GM18868 (cell line): ENCODE measurements around the gene SRRM5.
"Not testable (repeated sequence)": the region's sequence is repeated elsewhere in the genome, so short reads cannot be mapped to it uniquely, and the experiment has no call there.

Source experiments
- ATAC-seq: cut with Tn5 transposase; IDR thresholded peaks from one replicate; pipeline ENCODE4 v1.9.1; 2021; ENCODE audit warnings: mild to moderate bottlenecking, moderate library complexity; ENCODE audit not compliant: unreplicated experiment

SRRM5 gene

DNA sequence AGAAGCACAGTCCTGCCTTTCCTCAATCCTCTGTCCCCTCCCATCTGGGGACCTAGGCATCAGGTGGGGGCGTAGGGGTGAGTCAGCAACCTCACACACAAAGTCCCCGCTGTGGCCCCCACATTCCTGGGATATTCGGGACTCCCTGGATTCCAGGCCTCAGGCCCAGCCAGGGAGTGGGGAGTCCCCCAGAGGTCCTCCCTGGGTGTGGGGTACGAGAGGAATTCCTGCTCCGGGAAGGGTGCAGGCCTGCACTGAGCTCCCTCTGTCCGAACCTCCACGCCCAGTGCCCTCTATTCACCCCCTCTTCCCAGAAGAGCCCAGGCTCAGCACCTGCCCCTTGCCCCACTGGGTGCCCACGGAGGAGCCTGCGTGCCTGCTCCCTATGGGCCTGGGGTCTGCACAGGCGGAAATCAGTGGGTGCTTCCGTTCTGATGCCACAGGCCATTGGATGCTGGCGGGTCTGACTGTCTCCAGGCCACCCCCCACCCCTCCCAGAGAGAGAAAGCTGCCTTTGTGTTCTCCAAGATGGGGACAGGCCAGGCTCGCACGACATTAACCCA lies 24.3 kb downstream of the SRRM5 start:
- no peak for ATAC-seq

DNA sequence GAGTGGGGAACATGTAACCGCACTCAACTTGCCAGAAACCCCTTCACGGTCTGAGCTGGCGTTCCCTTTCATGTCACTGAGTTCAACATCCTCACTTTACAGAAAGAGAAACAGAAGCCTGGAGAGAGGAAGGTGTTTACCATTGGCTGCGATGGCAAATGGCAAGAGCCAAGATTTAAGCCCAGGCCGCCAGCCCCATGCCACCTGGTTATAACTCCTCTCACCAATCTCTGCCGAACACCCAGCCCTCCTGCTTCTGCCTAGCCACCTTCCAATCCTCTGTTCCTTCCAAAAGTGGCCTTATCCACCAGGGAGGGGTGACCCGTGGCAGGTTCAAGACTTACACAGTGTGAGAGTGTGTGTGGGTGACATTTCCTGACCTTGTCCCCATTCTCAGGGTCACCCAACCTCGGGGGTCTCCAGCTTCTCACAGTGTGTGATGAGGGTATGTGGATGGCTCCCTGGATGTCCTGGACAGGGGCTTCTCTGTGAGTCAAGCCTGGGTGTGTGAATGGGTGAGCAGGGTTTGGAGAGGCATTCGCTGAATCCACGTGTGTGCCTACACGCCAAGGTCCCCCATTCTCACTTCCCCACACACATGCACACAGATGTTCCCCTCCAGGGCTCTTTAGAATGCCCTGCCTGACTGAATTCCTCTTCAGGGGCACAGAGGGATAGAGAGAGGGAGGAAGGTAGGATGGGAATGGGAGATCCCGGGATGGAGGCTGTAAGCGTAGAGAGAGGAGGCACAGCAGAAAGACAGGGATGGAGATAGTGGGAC lies 26.5 kb downstream of the SRRM5 start:
- ATAC-seq = no peak

DNA sequence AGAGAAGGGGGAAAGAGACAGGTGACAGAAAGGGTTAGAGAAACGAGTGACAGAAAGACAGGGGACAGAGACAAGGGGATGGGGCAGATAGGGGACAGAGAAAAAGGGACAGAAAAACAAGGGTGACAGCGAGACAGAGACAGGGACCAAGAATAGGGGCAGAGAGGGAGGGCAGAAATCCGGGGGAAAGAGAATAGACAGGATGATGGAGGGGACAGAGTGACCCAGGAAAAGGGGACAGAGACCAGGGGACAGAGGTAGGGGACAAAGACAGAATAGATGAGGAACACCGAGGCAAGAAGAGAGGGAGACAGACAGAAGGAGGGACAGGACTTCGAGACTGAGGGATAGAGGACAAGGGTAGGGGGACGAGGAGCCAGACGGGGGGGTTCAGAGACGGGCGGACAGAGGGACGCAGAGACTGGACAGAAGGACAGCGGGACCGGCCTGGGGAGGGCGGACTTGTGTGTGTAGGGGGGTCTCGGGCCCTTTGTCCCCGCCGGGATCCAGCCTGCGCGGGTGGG lies 27.2 kb downstream of the SRRM5 start:
- ATAC-seq = no peak

DNA sequence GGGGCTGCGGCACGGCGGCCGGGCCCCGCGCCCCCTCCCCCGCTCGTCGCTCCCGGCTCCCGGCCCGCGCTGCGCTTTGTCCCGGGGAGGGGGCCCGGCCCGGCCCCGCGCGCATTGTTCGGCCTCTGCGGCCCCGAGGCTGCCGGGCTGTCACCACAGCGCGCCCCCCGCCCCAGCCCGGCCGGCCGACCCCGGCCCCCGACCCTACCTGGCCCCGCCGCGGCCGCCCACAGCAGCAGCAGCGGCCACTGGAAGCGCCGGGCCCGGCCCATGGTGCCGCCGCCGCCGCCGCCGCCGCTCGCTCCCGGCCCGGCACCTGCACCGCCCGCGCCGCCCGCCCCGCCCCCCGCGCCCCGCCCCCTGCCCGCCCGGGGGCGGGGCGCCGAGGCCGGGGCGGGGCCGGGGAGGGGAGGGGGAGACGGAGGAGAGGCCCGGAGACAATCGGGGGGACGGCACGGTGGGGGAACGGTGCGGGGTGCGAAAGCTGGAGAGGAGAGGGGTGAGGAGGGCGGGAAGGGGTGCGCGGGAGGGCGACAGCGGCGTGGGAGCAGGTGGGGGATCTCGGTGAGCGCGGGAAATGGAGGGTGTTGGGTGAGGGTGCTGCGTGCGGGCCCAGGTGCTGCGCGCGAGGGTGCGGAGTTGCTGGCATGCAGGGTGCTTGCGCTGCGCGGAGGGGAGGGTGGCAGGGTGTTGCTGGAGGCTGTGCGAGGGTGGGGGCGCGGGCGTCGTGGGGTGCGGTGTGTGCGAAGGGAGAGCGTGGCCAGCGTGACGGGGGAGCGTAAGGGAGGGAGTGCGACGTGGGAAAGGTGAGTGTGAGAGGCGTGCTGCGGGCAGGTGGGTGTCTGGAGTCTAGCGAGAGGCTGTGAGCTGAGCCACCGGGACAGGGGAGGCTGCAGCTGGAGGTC lies 27.9 kb downstream of the SRRM5 start, which contains the start of gene CADM4:
TSS of gene CADM4 (minus strand) at position 332 of the 905 bp plus-strand sequence. CDS start at position 272, 60 bp downstream.
- ATAC-seq = no peak

- ATAC-seq = no peak
Observed at GRCh38 chr19:43640424-43640757, 28.5 kb downstream of the SRRM5 start.

GRCh38 chr19:43641333-43641732 lies 29.4 kb downstream of the SRRM5 start:
- ATAC-seq = no peak

- ATAC-seq = no peak
Observed at GRCh38 chr19:43642531-43642930, 30.6 kb downstream of the SRRM5 start.

DNA sequence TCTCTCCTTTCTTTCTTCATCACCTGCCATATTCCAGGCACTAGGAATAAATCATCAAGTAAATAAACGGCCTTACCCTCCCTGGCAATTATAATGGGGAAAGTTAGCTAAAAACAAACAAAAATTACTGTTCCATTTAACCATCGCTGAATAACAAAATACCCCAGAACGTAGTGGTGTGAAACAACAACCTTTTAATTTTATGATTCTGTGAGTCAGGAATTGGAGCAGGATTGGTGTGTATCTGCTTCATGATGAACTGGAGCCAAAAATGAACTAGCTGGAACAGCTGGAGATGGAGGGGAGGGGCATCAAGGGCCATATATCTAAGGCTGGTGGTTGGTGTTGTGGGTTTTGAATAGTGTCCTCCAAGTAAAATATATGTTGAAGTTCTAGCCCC lies 31.4 kb downstream of the SRRM5 start:
- ATAC-seq = no peak

- no peak for ATAC-seq
Observed at GRCh38 chr19:43644181-43644580, 32.3 kb downstream of the SRRM5 start.

DNA sequence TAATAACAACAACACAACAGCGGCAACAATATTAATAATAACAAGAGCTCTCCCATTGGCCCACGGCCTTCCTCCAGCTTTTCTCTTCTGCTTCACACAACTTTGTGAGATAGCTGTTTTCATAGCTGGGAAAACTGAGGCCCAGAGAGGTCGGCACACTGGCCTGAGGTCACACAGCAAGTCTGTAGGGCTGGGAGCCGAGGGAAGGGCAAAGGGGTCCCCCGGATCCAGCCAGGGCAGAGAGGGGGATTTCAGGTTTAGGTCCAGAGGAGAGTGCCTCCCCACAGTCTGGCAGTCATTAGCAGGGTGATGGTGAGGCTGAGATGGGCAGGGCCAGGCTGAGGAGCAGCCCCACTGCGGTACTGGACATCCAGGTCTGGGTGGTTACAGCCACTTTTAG lies 36.7 kb downstream of the SRRM5 start:
- no peak for ATAC-seq

- ATAC-seq = no peak
Observed at GRCh38 chr19:43649514-43649913, 37.6 kb downstream of the SRRM5 start.

GRCh38 chr19:43650276-43650675 lies 38.4 kb downstream of the SRRM5 start:
- not testable (repeated sequence) for ATAC-seq

DNA sequence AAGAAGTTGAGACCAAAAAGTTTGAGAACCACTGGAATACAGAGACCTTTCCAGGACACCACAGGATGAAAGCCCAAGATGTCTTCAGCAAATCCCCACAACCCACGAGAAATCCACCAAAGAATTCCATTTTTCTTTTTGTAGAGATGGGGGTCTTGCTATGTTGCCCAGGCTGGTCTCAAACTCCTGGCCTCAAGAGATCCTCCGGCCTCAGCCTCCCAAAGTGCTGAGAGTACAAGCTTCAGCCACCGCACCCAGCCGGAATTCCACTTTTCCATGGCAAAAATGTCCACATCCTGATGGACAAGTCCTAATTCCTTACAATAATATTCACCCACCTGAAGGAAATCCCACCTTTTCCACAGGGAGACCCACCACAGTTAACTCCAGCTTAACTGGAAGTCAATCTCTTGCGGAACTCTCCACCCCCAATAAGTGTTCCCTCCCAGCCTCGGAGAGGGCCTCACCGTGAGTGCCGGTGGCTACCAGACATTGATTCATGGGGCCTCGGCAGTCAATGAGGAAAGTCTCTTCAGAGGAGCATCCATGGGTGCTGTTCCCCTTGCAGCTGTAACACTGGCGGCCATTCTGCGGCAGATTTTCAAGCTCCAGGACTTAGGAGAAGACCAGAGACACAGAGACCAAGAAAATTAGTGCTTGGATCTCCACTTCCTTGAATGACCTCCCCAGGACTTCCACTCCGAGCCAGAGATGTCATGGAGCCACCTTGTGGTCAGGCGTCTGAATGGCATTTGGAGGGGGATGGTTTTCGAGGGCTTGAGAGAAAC lies 40.1 kb downstream of the SRRM5 start:
- ATAC-seq = no peak

DNA sequence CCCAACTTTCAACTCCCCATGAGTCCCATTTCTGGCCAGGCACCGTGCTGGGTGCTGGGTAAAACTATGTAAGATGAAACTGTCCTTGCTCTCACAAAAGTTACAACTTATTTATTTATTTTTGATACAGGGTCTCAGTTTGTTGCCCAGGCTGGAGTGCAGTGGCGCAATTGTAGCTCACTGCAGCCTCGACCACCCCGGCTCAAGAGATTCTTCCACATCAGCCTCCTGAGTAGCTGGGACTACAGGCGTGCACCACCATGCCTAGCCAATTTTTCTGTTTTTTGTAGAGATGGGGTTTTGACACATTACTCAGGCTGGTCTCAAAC lies 40.6 kb downstream of the SRRM5 start:
- no peak for ATAC-seq

GRCh38 chr19:43656436-43656835 lies 44.5 kb downstream of the SRRM5 start:
- no peak for ATAC-seq

DNA sequence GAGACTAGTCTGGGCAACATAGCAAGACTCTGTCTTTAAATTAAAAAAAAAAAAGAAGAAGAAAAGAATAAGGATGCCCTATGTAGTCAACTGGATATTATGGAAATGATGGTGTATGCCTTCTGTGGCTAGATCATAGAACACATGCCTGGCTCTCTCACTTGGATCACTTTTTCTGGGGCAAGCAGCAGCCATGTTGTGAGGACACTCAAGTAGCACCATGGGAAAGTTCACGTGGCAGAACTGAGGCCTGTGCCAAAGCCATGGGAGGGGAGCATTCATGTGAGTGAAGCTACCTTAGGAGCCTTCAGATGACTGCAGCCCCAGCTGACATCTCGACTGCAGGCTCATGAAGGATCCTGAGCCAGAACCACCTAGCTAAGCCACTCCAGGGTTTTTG lies 46.1 kb downstream of the SRRM5 start:
- no peak for ATAC-seq

DNA sequence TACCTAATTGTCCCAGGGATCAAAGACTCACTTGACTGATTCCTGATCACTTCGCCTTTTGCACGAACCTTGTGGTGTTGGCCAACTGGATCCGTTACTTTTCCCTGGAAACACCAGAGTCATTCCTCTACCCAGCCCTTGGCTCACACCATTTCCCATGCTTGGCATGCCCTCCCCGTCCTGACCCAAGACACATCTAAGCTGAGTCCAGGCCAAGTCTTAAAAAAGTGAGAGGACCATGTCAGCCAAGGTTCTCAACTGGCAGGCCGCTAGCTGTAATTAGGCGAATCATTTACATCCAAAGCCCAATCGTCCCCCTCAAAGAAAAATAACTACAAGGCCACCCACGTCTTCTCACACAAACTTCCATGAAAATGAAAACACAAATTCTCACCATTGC lies 46.6 kb downstream of the SRRM5 start:
- ATAC-seq = no peak

- no peak for ATAC-seq
Observed at GRCh38 chr19:43660301-43660970, 48.5 kb downstream of the SRRM5 start.

GRCh38 chr19:43660971-43661360 lies 49.1 kb downstream of the SRRM5 start:
- ATAC-seq = no peak

- ATAC-seq = no peak
Observed at GRCh38 chr19:43662487-43662886, 50.6 kb downstream of the SRRM5 start.
